ENCODE measurements around the gene ZNF571.

ZNF571 gene

DNA sequence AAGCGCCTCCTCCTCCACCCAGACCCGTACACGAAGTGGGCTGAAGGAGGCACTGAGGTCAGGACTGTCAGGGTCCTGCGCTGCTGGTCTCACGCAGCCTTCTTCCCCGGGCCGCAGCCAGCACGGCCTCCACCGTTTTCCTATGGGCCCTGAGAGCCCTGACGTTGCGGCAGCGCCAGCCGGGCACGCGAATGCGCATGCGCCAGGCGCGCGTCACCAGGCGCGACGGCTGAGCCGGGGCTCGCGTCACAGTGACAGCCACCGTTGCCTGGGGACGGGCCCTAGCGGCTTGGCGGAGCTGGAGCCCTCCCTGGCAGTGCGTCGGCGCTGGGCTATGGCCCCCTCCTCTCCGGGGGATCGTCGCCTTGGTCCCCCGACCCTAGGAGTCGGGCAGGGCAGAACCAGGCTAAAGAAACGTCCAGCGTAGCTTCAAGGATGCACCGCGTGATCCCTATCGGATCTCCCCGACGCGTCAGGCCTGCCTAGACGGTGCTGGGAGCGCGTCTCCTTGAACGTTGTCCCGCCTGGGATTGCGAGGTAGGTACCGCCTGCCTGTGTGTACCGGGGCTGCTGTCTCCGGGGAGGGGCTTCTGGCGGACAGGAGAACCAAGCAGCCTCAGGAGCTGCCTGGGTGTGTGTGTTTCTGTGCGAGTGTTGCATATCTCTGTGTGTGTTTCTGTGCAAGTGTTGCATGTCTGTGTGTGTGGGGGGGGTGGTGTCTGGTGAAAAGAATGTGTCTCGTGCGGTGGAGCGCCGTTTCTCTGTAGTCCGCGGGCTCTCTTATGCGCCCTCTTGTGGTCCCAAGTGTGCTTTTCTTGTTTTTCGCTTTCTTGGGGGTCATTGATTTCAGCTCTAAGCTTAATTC, 43.2 kb downstream of the ZNF571 start:
- DNase-seq (ENCODE audit: insufficient read length, low spot score) (peak; percentile 77), FAIRE-seq (peak; percentile 89)
- TF ChIP-seq PAX5 (IDR thresholded peaks at IDR 0.05; ENCODE audit: insufficient read depth, low read length, severe bottlenecking) (no peak), POLR2A (IDR thresholded peaks at IDR 0.05; ENCODE audit: low read depth, low read length) (0 out of 2 replicates have a peak, but pooled peaks have one; percentile 34)

DNA sequence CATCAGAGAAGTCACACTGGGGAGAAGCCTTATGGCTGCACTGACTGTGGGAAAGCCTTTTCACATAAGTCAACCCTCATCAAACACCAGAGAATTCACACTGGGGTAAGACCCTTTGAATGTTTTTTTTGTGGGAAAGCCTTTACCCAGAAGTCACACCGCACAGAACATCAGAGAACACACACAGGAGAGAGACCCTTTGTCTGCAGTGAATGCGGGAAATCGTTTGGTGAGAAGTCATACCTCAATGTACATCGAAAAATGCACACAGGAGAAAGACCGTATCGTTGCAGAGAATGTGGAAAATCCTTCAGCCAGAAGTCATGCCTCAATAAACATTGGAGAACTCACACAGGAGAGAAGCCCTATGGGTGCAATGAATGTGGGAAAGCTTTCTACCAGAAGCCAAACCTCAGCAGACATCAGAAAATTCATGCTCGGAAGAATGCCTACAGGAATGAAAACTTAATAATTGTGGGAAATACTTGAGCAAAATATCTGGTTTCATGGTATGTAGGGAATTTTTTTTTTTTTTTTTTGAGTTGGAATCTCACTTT, 57.1 kb downstream of the ZNF571 start:
- DNase-seq (ENCODE audit: insufficient read length, low spot score): no peak
- TF ChIP-seq POLR2AphosphoS5 (IDR thresholded peaks at IDR 0.05; ENCODE audit: low read depth, low read length): no peak
- FAIRE-seq: no peak

- no peak for FAIRE-seq
- TF ChIP-seq POU2F2 (IDR thresholded peaks at IDR 0.05; ENCODE audit: low read depth, low read length) (no peak), TAF1 (IDR thresholded peaks at IDR 0.05; ENCODE audit: low read depth, low read length) (no peak), POLR2AphosphoS5 (IDR thresholded peaks at IDR 0.05; ENCODE audit: low read depth, low read length) (no peak), POLR2A (IDR thresholded peaks at IDR 0.05; ENCODE audit: low read depth, low read length) (no peak), SPI1 (IDR thresholded peaks at IDR 0.05; ENCODE audit: low read depth, low read length) (no peak), PAX5 (IDR thresholded peaks at IDR 0.05; ENCODE audit: insufficient read depth, low read length, severe bottlenecking) (no peak)
- no peak for DNase-seq (ENCODE audit: insufficient read length, low spot score)
Measured at GRCh38 chr19:37519890-37520289, 74.7 kb downstream of the ZNF571 start.
